ENCODE data around the gene AMBP. TPM values are rescaled to one million over a fixed set of nuclear protein-coding genes. Genes with fewer than 3 reads are reported as not detected.

Gene AMBP
- total RNA-seq, 2 experiments from 2014 or later: not detected

GRCh38 chr9:114119242-114120191, 41.4 kb upstream of the AMBP start:
- POLR2A ChIA-PET: no interaction called here
- Mint-ChIP-seq H3K36me3 (ENCODE audit: low read depth) (no peaks in the 10 kb centered on the region), H3K9me3 (ENCODE audit: insufficient read depth) (no peaks in the 10 kb centered on the region), H3K27me3 (ENCODE audit: low read depth) (peaks cover 4% of the 10 kb centered on the region), H3K4me3 (no peak overlapping the region), H3K4me1 (ENCODE audit: low read depth) (no peaks in the 10 kb centered on the region), H3K27ac (no peak overlapping the region)
- CTCF ChIA-PET: interaction anchor here (0.7 kb wide), 1 partner anchor 12 kb away, joined by 3 read pairs; no protein-coding TSS in a partner anchor
- no peak for ATAC-seq
- no peak for DNase-seq

- no peaks in the 10 kb centered on the region for H3K4me1 Mint-ChIP-seq (ENCODE audit: low read depth)
- ChIA-PET POLR2A (no interaction called here), CTCF (interaction anchor here (0.7 kb wide), 2 partner anchors 10 to 173 kb away, joined by 3 read pairs; no protein-coding TSS in a partner anchor)
- no peaks in the 10 kb centered on the region for H3K9me3 Mint-ChIP-seq (ENCODE audit: insufficient read depth)
- ATAC-seq (no peak), DNase-seq (no peak)
- H3K27ac Mint-ChIP-seq: no peak overlapping the region
- H3K27me3 Mint-ChIP-seq (ENCODE audit: low read depth): peaks cover 6% of the 10 kb centered on the region
- H3K36me3 Mint-ChIP-seq (ENCODE audit: low read depth): no peaks in the 10 kb centered on the region
- no peak overlapping the region for H3K4me3 Mint-ChIP-seq
Observed at GRCh38 chr9:114117996-114118830, 40.1 kb upstream of the AMBP start.

- peaks cover 9% of the 10 kb centered on the region for H3K27me3 Mint-ChIP-seq (ENCODE audit: low read depth)
- no peaks in the 10 kb centered on the region for H3K9me3 Mint-ChIP-seq (ENCODE audit: insufficient read depth)
- ChIA-PET POLR2A (no interaction called here), CTCF (interaction anchor here (0.7 kb wide), 1 partner anchor 174 kb away, joined by 3 read pairs; no protein-coding TSS in a partner anchor)
- no peak for DNase-seq
- H3K36me3 Mint-ChIP-seq (ENCODE audit: low read depth): no peaks in the 10 kb centered on the region
- no peak for ATAC-seq
- no peak overlapping the region for H3K27ac Mint-ChIP-seq
- H3K4me1 Mint-ChIP-seq (ENCODE audit: low read depth): no peaks in the 10 kb centered on the region
- H3K4me3 Mint-ChIP-seq: no peak overlapping the region
Observed at GRCh38 chr9:114117614-114117995, 39.5 kb upstream of the AMBP start.

- CTCF ChIA-PET: interaction anchor here (1.6 kb wide), 1 partner anchor 175 kb away, joined by 4 read pairs; no protein-coding TSS in a partner anchor
- POLR2A ChIA-PET: no interaction called here
- no peak for DNase-seq
Observed at GRCh38 chr9:114116126-114116747, 38.1 kb upstream of the AMBP start.

GRCh38 chr9:114115654-114116125, 37.6 kb upstream of the AMBP start:
- Mint-ChIP-seq H3K27me3 (ENCODE audit: low read depth) (peaks cover 8% of the 10 kb centered on the region), H3K9me3 (ENCODE audit: insufficient read depth) (no peaks in the 10 kb centered on the region), H3K36me3 (ENCODE audit: low read depth) (no peaks in the 10 kb centered on the region), H3K4me1 (ENCODE audit: low read depth) (no peaks in the 10 kb centered on the region), H3K4me3 (no peak overlapping the region), H3K27ac (no peak overlapping the region)
- no peak for DNase-seq
- ChIA-PET POLR2A (no interaction called here), CTCF (interaction anchor here (1.6 kb wide), 1 partner anchor 175 kb away, joined by 4 read pairs; no protein-coding TSS in a partner anchor)
- ATAC-seq: no peak

More at GRCh38 chr9:114116126-114116747, 38.1 kb upstream of the AMBP start:
- Mint-ChIP-seq H3K4me1 (ENCODE audit: low read depth) (no peaks in the 10 kb centered on the region), H3K27ac (no peak overlapping the region), H3K9me3 (ENCODE audit: insufficient read depth) (no peaks in the 10 kb centered on the region), H3K4me3 (no peak overlapping the region), H3K36me3 (ENCODE audit: low read depth) (no peaks in the 10 kb centered on the region), H3K27me3 (ENCODE audit: low read depth) (peaks cover 9% of the 10 kb centered on the region)
- no peak for ATAC-seq

- CTCF ChIA-PET: no interaction called here
Observed at GRCh38 chr9:114114364-114114763, 36.3 kb upstream of the AMBP start.

GRCh38 chr9:114112778-114113584, 34.9 kb upstream of the AMBP start:
- DNase-seq: no peak
- Mint-ChIP-seq H3K27me3 (ENCODE audit: low read depth) (peaks cover 5% of the 10 kb centered on the region), H3K9me3 (ENCODE audit: insufficient read depth) (no peaks in the 10 kb centered on the region), H3K36me3 (ENCODE audit: low read depth) (no peaks in the 10 kb centered on the region), H3K27ac (no peak overlapping the region), H3K4me1 (ENCODE audit: low read depth) (no peaks in the 10 kb centered on the region), H3K4me3 (no peak overlapping the region)
- CTCF ChIA-PET: interaction anchor here (1.2 kb wide), 1 partner anchor 178 kb away, joined by 6 read pairs; no protein-coding TSS in a partner anchor
- POLR2A ChIA-PET: no interaction called here
- ATAC-seq: no peak

More at GRCh38 chr9:114114364-114114763, 36.3 kb upstream of the AMBP start:
- H3K4me3 Mint-ChIP-seq: no peak overlapping the region
- H3K4me1 Mint-ChIP-seq (ENCODE audit: low read depth): no peaks in the 10 kb centered on the region
- DNase-seq (no peak), ATAC-seq (no peak)
- H3K27ac Mint-ChIP-seq: no peak overlapping the region
- H3K27me3 Mint-ChIP-seq (ENCODE audit: low read depth): peaks cover 5% of the 10 kb centered on the region
- H3K9me3 Mint-ChIP-seq (ENCODE audit: insufficient read depth): no peaks in the 10 kb centered on the region
- POLR2A ChIA-PET: no interaction called here
- H3K36me3 Mint-ChIP-seq (ENCODE audit: low read depth): no peaks in the 10 kb centered on the region

- Mint-ChIP-seq H3K27me3 (ENCODE audit: low read depth) (peaks cover 10% of the 10 kb centered on the region), H3K9me3 (ENCODE audit: insufficient read depth) (no peaks in the 10 kb centered on the region), H3K4me1 (ENCODE audit: low read depth) (no peaks in the 10 kb centered on the region), H3K27ac (no peak overlapping the region), H3K4me3 (no peak overlapping the region), H3K36me3 (ENCODE audit: low read depth) (no peaks in the 10 kb centered on the region)
- DNase-seq (no peak), ATAC-seq (no peak)
- ChIA-PET CTCF (interaction anchor here (1.2 kb wide), 1 partner anchor 179 kb away, joined by 6 read pairs; no protein-coding TSS in a partner anchor), POLR2A (no interaction called here)
Observed at GRCh38 chr9:114112325-114112724, 34.2 kb upstream of the AMBP start.

- Mint-ChIP-seq H3K36me3 (ENCODE audit: low read depth) (no peaks in the 10 kb centered on the region), H3K27me3 (ENCODE audit: low read depth) (peaks cover 18% of the 10 kb centered on the region), H3K4me3 (no peak overlapping the region), H3K9me3 (ENCODE audit: insufficient read depth) (no peaks in the 10 kb centered on the region), H3K27ac (no peak overlapping the region), H3K4me1 (ENCODE audit: low read depth) (no peaks in the 10 kb centered on the region)
- POLR2A ChIA-PET: no interaction called here
- DNase-seq (no peak), ATAC-seq (no peak)
- CTCF ChIA-PET: interaction anchor here (0.9 to 5.6 kb wide), 4 partner anchors 17 to 183 kb away, joined by 3 to 37 read pairs (median 4); no protein-coding TSS in a partner anchor
Observed at GRCh38 chr9:114110180-114110579, 32.1 kb upstream of the AMBP start.

- Mint-ChIP-seq H3K27ac (no peak overlapping the region), H3K9me3 (ENCODE audit: insufficient read depth) (no peaks in the 10 kb centered on the region), H3K4me1 (ENCODE audit: low read depth) (no peaks in the 10 kb centered on the region), H3K36me3 (ENCODE audit: low read depth) (no peaks in the 10 kb centered on the region), H3K4me3 (no peak overlapping the region), H3K27me3 (ENCODE audit: low read depth) (peaks cover 20% of the 10 kb centered on the region)
- POLR2A ChIA-PET: no interaction called here
- CTCF ChIA-PET: interaction anchor here (0.7 to 5.6 kb wide), 8 partner anchors 9 to 189 kb away, joined by 3 to 65 read pairs (median 4); partner anchors contain the start of gene COL27A1
- DNase-seq (no peak), ATAC-seq (no peak)
Observed at GRCh38 chr9:114109124-114109523, 31.0 kb upstream of the AMBP start.

Data from activated CD8-positive, alpha-beta T cell treated with anti-CD3 and anti-CD28 coated beads, Interleukin-2, amount 10 ng/mL, durations not matched to agents 7 days and 5 days (primary cell).